H1 (cell line): Measurements from ENCODE around the gene SMAD1. TPM values are rescaled to one million over a fixed set of nuclear protein-coding genes. Genes with fewer than 3 reads are reported as not detected.

Source experiments
- CTCF ChIA-PET: fragments of 300-600 bp; sonication (Branson Sonifier 250); formaldehyde crosslinking; loops from one replicate; lab custom pipeline; 2021; ENCODE audit not compliant: partially characterized antibody; lab: Charles Lee
- POLR2A ChIA-PET: fragments of 300-600 bp; sonication (Branson Sonifier 250); formaldehyde crosslinking; loops from one replicate; lab custom pipeline; 2021; ENCODE audit warnings: inconsistent platforms; ENCODE audit not compliant: partially characterized antibody; lab: Charles Lee
- DNase-seq, 2 experiments: peaks; one replicate each; pipeline versions ENCODE4 v3.0.0 to v3.0.0-alpha.2; 2010 to 2022; ENCODE audit warnings: low spot score in 2 of 2, low read depth in 1 of 2, mixed read lengths in 1 of 2
- FAIRE-seq: peaks from 2 replicates; lab custom pipeline; 2011; peaks lifted over from hg19 to GRCh38; lab: Jason Lieb, UNC
- H2AFZ ChIP-seq: 2 replicates; pipeline ENCODE4 v1.8.1; 2012; ENCODE audit warnings: low read length, inconsistent platforms
- H2AK5ac ChIP-seq: 2 replicates; pipeline ENCODE4 v1.6.1; 2013; ENCODE audit warnings: low read depth, low read length
- H2BK120ac ChIP-seq: replicated peaks from 2 replicates; pipeline ENCODE3; 2013; ENCODE audit warnings: low read depth, low read length, inconsistent platforms
- H2BK12ac ChIP-seq: 2 replicates; pipeline ENCODE4 v1.6.1; 2013; ENCODE audit warnings: low read depth, low read length
- H2BK15ac ChIP-seq: 2 replicates; pipeline ENCODE4 v1.6.1; 2013; ENCODE audit warnings: low read length
- H2BK20ac ChIP-seq: 2 replicates; pipeline ENCODE4 v1.6.1; 2013; ENCODE audit warnings: low read length
- H2BK5ac ChIP-seq: 2 replicates; pipeline ENCODE4 v1.6.1; 2013; ENCODE audit warnings: low read depth, low read length
- H3K14ac ChIP-seq: 2 replicates; pipeline ENCODE4 v1.6.1; 2013; ENCODE audit warnings: inconsistent platforms; ENCODE audit not compliant: insufficient read length
- H3K18ac ChIP-seq: 2 replicates; pipeline ENCODE4 v1.6.1; 2013; ENCODE audit warnings: low read length; ENCODE audit errors: extremely low read depth
- H3K23ac ChIP-seq: 2 replicates; pipeline ENCODE4 v1.6.1; 2013; ENCODE audit warnings: inconsistent platforms; ENCODE audit not compliant: insufficient read length
- H3K23me2 ChIP-seq: 2 replicates; pipeline ENCODE4 v1.6.1; 2013; ENCODE audit warnings: low read depth, low read length
- H3K27ac ChIP-seq: 2 replicates; pipeline ENCODE4 v1.6.1; 2011; ENCODE audit warnings: low read depth, low read length, inconsistent platforms
- H3K27me3 ChIP-seq, 4 experiments: replicated peaks in 1 of 4; 1 replicate in 1 of 4; 2 replicates in 3 of 4; pipeline versions ENCODE4 v1.6.1 to v1.8.1; 2011 to 2013; ENCODE audit warnings: low read length in 3 of 4, mild to moderate bottlenecking in 3 of 4, inconsistent platforms in 2 of 4, mixed read lengths in 2 of 4, moderate library complexity in 1 of 4; ENCODE audit not compliant: control insufficient read depth in 3 of 4, insufficient read depth in 3 of 4; ENCODE audit errors: extremely low read depth in 1 of 4
- H3K36me3 ChIP-seq, 4 experiments: 2 replicates each; pipeline versions ENCODE4 v1.6.1 to v1.8.1; 2011 to 2013; ENCODE audit warnings: mild to moderate bottlenecking in 4 of 4, low read length in 3 of 4, moderate library complexity in 2 of 4, control low read depth in 1 of 4, inconsistent platforms in 1 of 4; ENCODE audit not compliant: insufficient read depth in 4 of 4, control insufficient read depth in 2 of 4
- H3K4ac ChIP-seq: replicated peaks from 2 replicates; pipeline ENCODE3; 2013; ENCODE audit warnings: low read length, low read depth, mixed read lengths, inconsistent platforms; ENCODE audit not compliant: insufficient read length
- H3K4me1 ChIP-seq, 4 experiments: replicated peaks in 1 of 4; 1 replicate in 1 of 4; 2 replicates in 3 of 4; pipeline versions ENCODE4 v1.6.1 to v1.8.1; 2011 to 2013; ENCODE audit warnings: low read length in 3 of 4, inconsistent platforms in 2 of 4, mixed read lengths in 1 of 4; ENCODE audit not compliant: insufficient read depth in 4 of 4, control insufficient read depth in 3 of 4
- H3K4me2 ChIP-seq, 2 experiments: 2 replicates each; pipeline versions ENCODE4 v1.6.1 to v1.8.1; 2011 to 2013; ENCODE audit warnings: low read depth in 2 of 2, low read length in 2 of 2, control low read depth in 1 of 2, inconsistent platforms in 1 of 2, mild to moderate bottlenecking in 1 of 2; ENCODE audit not compliant: insufficient read depth in 1 of 2
- H3K4me3 ChIP-seq, 4 experiments: fragments of 200-600, 300-600 bp in 1 of 4; sonication (generic), shearing (Covaris generic), sonication (Bioruptor Twin) in 1 of 4; 2 replicates each; pipeline versions ENCODE4 v1.5.1 to v1.8.1; 2011 to 2016; ENCODE audit warnings: low read length in 4 of 4, low read depth in 3 of 4, control low read depth in 2 of 4, inconsistent platforms in 2 of 4, mild to moderate bottlenecking in 2 of 4, mixed read lengths in 1 of 4, moderate library complexity in 1 of 4; ENCODE audit not compliant: insufficient read depth in 2 of 4; ENCODE audit errors: extremely low read depth in 1 of 4
- H3K56ac ChIP-seq: replicated peaks from 2 replicates; pipeline ENCODE3; 2013; ENCODE audit warnings: low read depth, mild to moderate bottlenecking, mixed read lengths, low read length, inconsistent platforms; ENCODE audit not compliant: insufficient read length
- H3K79me1 ChIP-seq: 2 replicates; pipeline ENCODE4 v1.6.1; 2013; ENCODE audit warnings: low read depth, low read length, control low read depth
- H3K79me2 ChIP-seq, 2 experiments: 2 replicates each; pipeline versions ENCODE4 v1.6.1 to v1.8.1; 2012 to 2013; ENCODE audit warnings: low read length in 2 of 2, mild to moderate bottlenecking in 2 of 2, inconsistent platforms in 1 of 2; ENCODE audit not compliant: insufficient read depth in 2 of 2, control insufficient read depth in 1 of 2
- H3K9ac ChIP-seq, 4 experiments: replicated peaks in 1 of 4; 1 replicate in 1 of 4; 2 replicates in 3 of 4; pipeline versions ENCODE4 v1.6.1 to v1.8.1; 2011 to 2013; ENCODE audit warnings: low read depth in 3 of 4, low read length in 3 of 4, control low read depth in 2 of 4, mild to moderate bottlenecking in 2 of 4, moderate library complexity in 2 of 4, inconsistent platforms in 1 of 4; ENCODE audit errors: extremely low read depth in 1 of 4
- H3K9me3 ChIP-seq, 2 experiments: 2 replicates each; pipeline versions ENCODE4 v1.6.1 to v1.8.1; 2012 to 2013; ENCODE audit warnings: mild to moderate bottlenecking in 2 of 2, moderate library complexity in 2 of 2, control low read depth in 1 of 2, inconsistent platforms in 1 of 2, low read depth in 1 of 2, low read length in 1 of 2, mixed read lengths in 1 of 2; ENCODE audit not compliant: insufficient read depth in 2 of 2
- H4K20me1 ChIP-seq, 2 experiments: replicated peaks in 1 of 2; 2 replicates each; pipeline versions ENCODE3 to v1.8.1; 2011 to 2013; ENCODE audit warnings: inconsistent platforms in 2 of 2, low read length in 2 of 2, mild to moderate bottlenecking in 1 of 2; ENCODE audit not compliant: insufficient read depth in 2 of 2, control insufficient read depth in 1 of 2
- H4K5ac ChIP-seq: 2 replicates; pipeline ENCODE4 v1.6.1; 2013; ENCODE audit warnings: low read length, low read depth, mixed read lengths, inconsistent platforms; ENCODE audit not compliant: insufficient read length
- H4K8ac ChIP-seq: 2 replicates; pipeline ENCODE4 v1.8.0; 2013; ENCODE audit warnings: mild to moderate bottlenecking, moderate library complexity, low read length, inconsistent platforms; ENCODE audit not compliant: insufficient read depth; ENCODE audit errors: extremely low read depth
- H4K91ac ChIP-seq: replicated peaks from 2 replicates; pipeline ENCODE3; 2013; ENCODE audit warnings: low read length, mixed read lengths, inconsistent platforms; ENCODE audit not compliant: insufficient read length
- CBX8 ChIP-seq: fragments of 300-800, 300-1000 bp; sonication (generic); IDR thresholded peaks from 2 replicates; pipeline ENCODE4 v1.7.1; 2016; ENCODE audit warnings: low read depth, low read length, borderline replicate concordance
- EGR1 ChIP-seq: IDR thresholded peaks from 2 replicates; pipeline ENCODE4 v1.6.1; 2011; ENCODE audit warnings: low read depth, low read length, borderline replicate concordance
- EP300 ChIP-seq, 2 experiments: IDR thresholded peaks; 1 replicate in 1 of 2; 2 replicates in 1 of 2; pipeline ENCODE4 v1.6.1; 2011 to 2012; ENCODE audit warnings: low read depth in 2 of 2, low read length in 2 of 2, mild to moderate bottlenecking in 2 of 2, borderline replicate concordance in 1 of 2, inconsistent platforms in 1 of 2, moderate library complexity in 1 of 2
- JUND ChIP-seq: IDR thresholded peaks from 2 replicates; pipeline ENCODE4 v1.6.1; 2011; ENCODE audit warnings: mild to moderate bottlenecking, improper control_type of control experiment, low read length
- KDM5A ChIP-seq: fragments of 200-600 bp; IDR thresholded peaks from 2 replicates; pipeline ENCODE4 v1.7.1; 2012; ENCODE audit warnings: mild to moderate bottlenecking, low read length, inconsistent platforms, mixed read lengths
- PHF8 ChIP-seq: fragments of 200-600 bp; sonication (generic); conservative IDR thresholded peaks from 2 replicates; pipeline ENCODE4 v1.7.1; 2012; ENCODE audit warnings: low read depth, mild to moderate bottlenecking, inconsistent platforms, low read length, moderate library complexity
- POLR2AphosphoS5 ChIP-seq: IDR thresholded peaks from 2 replicates; pipeline ENCODE4 v1.6.1; 2011; ENCODE audit warnings: low read depth, low read length
- SIRT6 ChIP-seq: IDR thresholded peaks from one replicate; pipeline ENCODE4 v1.7.1; 2012; ENCODE audit warnings: low read length, inconsistent platforms
- TEAD4 ChIP-seq: IDR thresholded peaks from 2 replicates; pipeline ENCODE4 v1.6.1; 2012; ENCODE audit warnings: low read depth, low read length, inconsistent platforms, mixed read lengths
- YY1 ChIP-seq: IDR thresholded peaks from 2 replicates; pipeline ENCODE4 v1.6.1; 2011; ENCODE audit warnings: low read depth, mild to moderate bottlenecking, low read length
- polyA plus RNA-seq, 7 experiments: library from polyadenylated mRNA; depleted of rRNA in 3 of 7; stranded (reverse) in 5 of 7; unstranded in 2 of 7; fragments of >200 nt in 5 of 7; fragments of 200-250 nt in 2 of 7; gene quantifications; 1 replicate in 5 of 7; 2 replicates in 1 of 7; 4 replicates in 1 of 7; pipeline versions ENCODE4 v1.2.1 to v1.2.3, GENCODE V29; 2011 to 2013; ENCODE audit warnings: missing spikeins in 2 of 7, mixed read lengths in 2 of 7
- total RNA-seq: library from RNA; stranded (reverse); fragmentation: NEBNext Ultra II Directional; extraction: Animal tissue kit (Norgen Biotek cat#: 25700); gene quantifications from 2 replicates; pipeline ENCODE4 v1.2.1, GENCODE V29; 2021
- TF ChIP-seq, protein P1 (sequence below): IDR thresholded peaks from 2 replicates; pipeline ENCODE4 v1.6.1; 2012; ENCODE audit warnings: inconsistent platforms
- TF ChIP-seq, protein P2 (sequence below): IDR thresholded peaks from 2 replicates; pipeline ENCODE4 v1.6.1; 2012; ENCODE audit warnings: low read length, inconsistent platforms

SMAD1 gene
- total and polyA plus RNA-seq, 2 of the 8 experiments (the other 6 are each of a cell fraction or from before 2014, with no cell fraction given) = 22.6 to 25.3 TPM

DNA sequence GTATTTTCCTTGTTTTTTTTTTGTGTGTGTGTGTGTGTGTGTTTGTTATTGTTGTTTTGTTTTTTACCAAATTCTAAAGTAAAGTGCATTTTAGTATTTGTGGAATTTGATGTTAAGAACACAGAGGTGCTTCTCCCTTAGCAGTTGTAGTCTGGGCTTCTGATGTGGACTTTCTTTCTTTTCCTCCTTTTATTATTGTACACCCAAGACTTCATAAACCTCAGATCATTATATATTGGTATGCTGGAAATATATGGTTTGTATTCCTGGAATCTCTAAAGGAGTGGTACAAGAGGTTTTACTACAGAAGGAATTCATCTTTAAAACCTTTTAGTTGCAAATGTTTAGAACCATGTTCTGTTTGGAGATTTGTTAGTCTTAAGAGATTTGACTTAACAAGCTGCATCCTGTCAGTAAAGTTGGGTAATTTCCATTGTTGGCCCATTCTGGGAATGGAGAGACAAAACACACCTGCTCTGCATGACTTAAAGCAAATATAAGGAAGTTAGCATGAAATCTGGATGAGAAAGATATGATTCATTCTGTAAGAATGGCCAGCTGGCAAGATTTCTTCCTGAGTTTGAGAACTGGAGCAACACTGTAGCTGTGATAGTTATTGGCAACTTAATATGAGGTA is 64.0 kb downstream of the SMAD1 start:
- Histone ChIP-seq H3K23ac (no peak overlapping the region), H2BK20ac (no peak overlapping the region), H3K79me2 (no peaks in the 10 kb centered on the region), H3K27ac (no peak overlapping the region), H4K91ac (no peak overlapping the region), H4K20me1 (no peaks in the 10 kb centered on the region), H3K18ac (no peak overlapping the region), H3K9ac (no peak overlapping the region), H4K5ac (no peak overlapping the region), H4K8ac (no peak overlapping the region), H3K27me3 (no peaks in the 10 kb centered on the region), H3K4ac (no peak overlapping the region), H3K4me2 (no peak overlapping the region; a peak in 1 of 4 replicates), H2BK12ac (no peak overlapping the region), H3K4me1 (peaks cover 0 to 7% (median 2%) of the 10 kb centered on the region in 4 experiments; a peak in 2 of 7 replicates), H3K79me1 (no peaks in the 10 kb centered on the region), H2AK5ac (no peak overlapping the region), H3K36me3 (no peaks in the 10 kb centered on the region; a peak in 2 of 8 replicates), H2AFZ (no peak overlapping the region), H3K4me3 (no peak overlapping the region), H2BK5ac (no peak overlapping the region), H3K14ac (no peak overlapping the region), H2BK120ac (no peak overlapping the region), H3K56ac (no peak overlapping the region), H2BK15ac (no peak overlapping the region), H3K9me3 (no peaks in the 10 kb centered on the region), H3K23me2 (no peaks in the 10 kb centered on the region)
- ChIA-PET POLR2A (interaction anchor here (0.6 kb wide), 1 partner anchor 397 kb away, joined by 3 read pairs; no protein-coding TSS in a partner anchor), CTCF (interaction anchor here (0.8 to 1.6 kb wide), 2 partner anchors 12 to 327 kb away, joined by 3 to 4 read pairs; no protein-coding TSS in a partner anchor)
- FAIRE-seq (no peak), DNase-seq (peak in 1 of 2 experiments; percentile 10)
- TF ChIP-seq TEAD4 (no peak), EGR1 (no peak), KDM5A (no peak), JUND (no peak), YY1 (no peak), POLR2AphosphoS5 (no peak), SIRT6 (no peak), EP300 (IDR thresholded peaks at IDR 0.05; ENCODE audit: borderline replicate concordance in 1 of 2, low read depth in 2 of 2, low read length in 2 of 2) (no peak), PHF8 (no peak), CBX8 (no peak)
- TF ChIP-seq, protein P1, sequence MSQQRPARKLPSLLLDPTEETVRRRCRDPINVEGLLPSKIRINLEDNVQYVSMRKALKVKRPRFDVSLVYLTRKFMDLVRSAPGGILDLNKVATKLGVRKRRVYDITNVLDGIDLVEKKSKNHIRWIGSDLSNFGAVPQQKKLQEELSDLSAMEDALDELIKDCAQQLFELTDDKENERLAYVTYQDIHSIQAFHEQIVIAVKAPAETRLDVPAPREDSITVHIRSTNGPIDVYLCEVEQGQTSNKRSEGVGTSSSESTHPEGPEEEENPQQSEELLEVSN = no peak
- TF ChIP-seq, protein P2, sequence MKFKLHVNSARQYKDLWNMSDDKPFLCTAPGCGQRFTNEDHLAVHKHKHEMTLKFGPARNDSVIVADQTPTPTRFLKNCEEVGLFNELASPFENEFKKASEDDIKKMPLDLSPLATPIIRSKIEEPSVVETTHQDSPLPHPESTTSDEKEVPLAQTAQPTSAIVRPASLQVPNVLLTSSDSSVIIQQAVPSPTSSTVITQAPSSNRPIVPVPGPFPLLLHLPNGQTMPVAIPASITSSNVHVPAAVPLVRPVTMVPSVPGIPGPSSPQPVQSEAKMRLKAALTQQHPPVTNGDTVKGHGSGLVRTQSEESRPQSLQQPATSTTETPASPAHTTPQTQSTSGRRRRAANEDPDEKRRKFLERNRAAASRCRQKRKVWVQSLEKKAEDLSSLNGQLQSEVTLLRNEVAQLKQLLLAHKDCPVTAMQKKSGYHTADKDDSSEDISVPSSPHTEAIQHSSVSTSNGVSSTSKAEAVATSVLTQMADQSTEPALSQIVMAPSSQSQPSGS = no peak
